HL-60 (cell line): ENCODE data around the gene RAPGEF2.

ENCODE experiments used
- DNase-seq, 2 experiments: peaks; one replicate each; pipeline ENCODE4 v3.0.0-alpha.2; 2010 to 2020; ENCODE audit warnings: low read depth in 1 of 2, low spot score in 1 of 2
- H3K27ac ChIP-seq: fragments of 250-450 bp; sonication (Bioruptor Pico); replicated peaks from 2 replicates; pipeline ENCODE4 v1.5.1; 2020; ENCODE audit warnings: mild to moderate bottlenecking, moderate library complexity
- H3K27me3 ChIP-seq: fragments of 250-450 bp; sonication (Bioruptor Pico); 2 replicates; pipeline ENCODE4 v1.5.1; 2021; ENCODE audit warnings: mild to moderate bottlenecking, moderate library complexity; ENCODE audit not compliant: insufficient read depth, poor library complexity, severe bottlenecking
- H3K4me3 ChIP-seq: replicated peaks from 2 replicates; pipeline ENCODE4 v1.5.1; 2011; ENCODE audit warnings: mild to moderate bottlenecking, control low read depth, low read length; ENCODE audit not compliant: insufficient read depth
- CTCF ChIP-seq: IDR thresholded peaks from one replicate; pipeline ENCODE4 v1.5.1; 2011; ENCODE audit warnings: low read length, control low read depth, inconsistent platforms; ENCODE audit not compliant: insufficient read depth
- GABPA ChIP-seq: IDR thresholded peaks from 2 replicates; pipeline ENCODE4 v1.6.1; 2012; ENCODE audit warnings: low read depth
- POLR2AphosphoS5 ChIP-seq: IDR thresholded peaks from 2 replicates; pipeline ENCODE4 v1.6.1; 2012; ENCODE audit warnings: low read depth
- REST ChIP-seq: IDR thresholded peaks from 2 replicates; pipeline ENCODE4 v1.6.1; 2012; ENCODE audit warnings: low read depth; ENCODE audit not compliant: insufficient replicate concordance
- SPI1 ChIP-seq: IDR thresholded peaks from 2 replicates; pipeline ENCODE4 v1.6.1; 2012; ENCODE audit warnings: low read depth, mild to moderate bottlenecking, borderline replicate concordance

RAPGEF2 gene

GRCh38 chr4:159280442-159281172, 177.7 kb downstream of the RAPGEF2 start:
- Histone ChIP-seq H3K4me3 (no peak overlapping the region), H3K27me3 (no peaks in the 10 kb centered on the region), H3K27ac (no peak overlapping the region)
- TF ChIP-seq CTCF (no peak), GABPA (no peak), REST (no peak), SPI1 (no peak), POLR2AphosphoS5 (no peak)
- no peak for DNase-seq

GRCh38 chr4:159281771-159282170, 178.9 kb downstream of the RAPGEF2 start:
- Histone ChIP-seq H3K27me3 (no peaks in the 10 kb centered on the region), H3K27ac (no peak overlapping the region), H3K4me3 (no peak overlapping the region)
- TF ChIP-seq REST (no peak), SPI1 (no peak), GABPA (no peak), CTCF (no peak)
- no peak for DNase-seq

- Histone ChIP-seq H3K27ac (no peak overlapping the region), H3K27me3 (no peaks in the 10 kb centered on the region), H3K4me3 (no peak overlapping the region)
- no peak for DNase-seq
- no peak for TF ChIP-seq CTCF
- TF ChIP-seq REST, result no peak
- TF ChIP-seq GABPA, result no peak
- TF ChIP-seq SPI1, result no peak
- TF ChIP-seq POLR2AphosphoS5, result no peak
Measured at GRCh38 chr4:159282329-159282728, 179.4 kb downstream of the RAPGEF2 start.
